DMS153 treated with DMSO at 0.1 percent for 48 hours (cell line): ENCODE measurements around the gene CDK2.

Experiments used
- DNase-seq: peaks from one replicate; lab custom pipeline; 2025; ENCODE audit not compliant: unreplicated experiment; lab: John Stamatoyannopoulos, UW

The CDK2 gene

DNA sequence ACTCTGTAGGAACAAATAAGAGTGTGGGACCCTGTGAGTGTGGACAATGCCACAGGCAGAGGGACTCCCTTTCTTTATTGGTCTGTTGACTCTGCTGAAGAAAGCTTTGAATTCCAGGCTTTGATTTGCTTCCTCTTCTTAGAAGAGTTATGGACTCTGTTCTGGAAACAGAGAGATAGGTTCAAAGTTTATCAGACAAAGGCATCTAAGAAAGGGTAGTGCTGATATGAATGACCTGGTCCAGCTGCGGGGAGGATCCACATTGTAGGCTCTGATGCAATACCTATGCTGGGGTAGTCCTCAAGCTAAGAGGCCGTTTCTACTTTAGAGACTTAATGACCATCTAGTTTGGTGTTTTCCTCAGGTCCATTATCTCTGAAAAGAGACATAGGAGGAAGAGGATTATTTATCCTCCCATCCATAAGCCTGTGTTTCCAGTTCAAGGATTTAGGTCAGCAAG, 43.5 kb downstream of the CDK2 start:
- DNase-seq, result no peak

DNA sequence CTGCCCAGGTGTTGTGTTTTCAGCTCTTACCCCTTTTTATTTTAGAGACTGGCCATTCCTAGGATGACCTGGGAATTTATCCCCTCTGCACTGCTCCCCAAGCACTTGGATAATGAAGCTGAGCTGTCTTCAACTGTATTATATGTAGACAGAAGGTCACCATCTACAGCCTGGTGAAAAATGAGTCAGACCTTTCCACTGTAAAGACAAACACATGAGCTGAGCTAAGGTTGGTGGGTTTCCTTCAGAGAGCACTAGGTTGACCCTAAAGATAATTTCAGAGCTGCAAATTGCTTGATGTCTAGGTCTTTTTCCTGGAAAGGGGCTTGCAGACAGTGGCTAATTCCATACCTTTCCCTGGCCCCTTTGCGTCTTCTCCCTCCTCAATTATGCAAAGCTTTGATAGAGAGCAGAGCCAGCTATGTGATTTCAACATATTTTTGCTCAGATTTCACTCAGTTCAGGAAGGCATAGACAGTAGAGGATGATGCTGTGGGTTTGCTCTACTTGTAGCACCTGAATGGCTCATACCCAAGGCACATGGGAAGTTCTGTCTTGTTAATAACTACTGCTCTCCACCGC, 45.0 kb downstream of the CDK2 start:
- no peak for DNase-seq

DNA sequence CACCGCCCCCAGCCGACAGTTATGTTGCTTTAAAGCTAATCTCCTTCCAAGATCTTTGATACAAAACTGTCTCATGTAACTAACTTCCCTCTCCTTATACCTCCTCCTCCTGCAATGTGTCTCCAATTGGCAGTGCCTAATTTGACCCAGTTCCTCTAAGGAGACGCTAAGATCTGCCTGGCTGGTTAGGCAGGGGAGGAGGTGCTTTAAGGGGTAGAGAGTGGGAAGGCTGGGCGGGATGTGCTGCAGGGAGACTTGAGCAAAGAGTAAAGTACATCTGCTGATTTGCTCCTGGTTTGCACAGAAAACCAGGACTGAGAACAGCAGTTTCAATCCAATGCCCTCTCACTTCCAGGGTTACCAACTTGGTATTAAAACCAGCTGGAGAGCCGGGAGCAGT, 46.9 kb downstream of the CDK2 start:
- DNase-seq, result no peak

DNA sequence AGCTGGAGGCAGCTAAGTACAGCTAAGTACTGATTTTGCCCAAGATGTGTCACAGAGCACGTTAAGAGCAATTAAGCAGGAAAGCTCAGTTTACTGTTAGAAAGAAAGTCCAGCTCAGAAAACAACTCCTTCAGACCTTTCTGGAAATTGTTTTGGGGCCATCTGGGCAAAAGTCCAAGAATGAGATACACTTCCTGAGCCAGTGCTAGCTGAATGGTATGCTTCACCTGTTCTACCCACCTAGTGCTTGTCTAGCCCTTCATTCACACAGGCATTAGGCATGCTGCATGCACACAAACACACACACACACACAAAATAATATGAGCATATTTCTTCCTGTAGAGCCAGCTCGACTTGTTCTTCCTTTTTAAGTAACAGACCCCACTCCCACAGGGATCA, 47.6 kb downstream of the CDK2 start:
- DNase-seq, result no peak

DNA sequence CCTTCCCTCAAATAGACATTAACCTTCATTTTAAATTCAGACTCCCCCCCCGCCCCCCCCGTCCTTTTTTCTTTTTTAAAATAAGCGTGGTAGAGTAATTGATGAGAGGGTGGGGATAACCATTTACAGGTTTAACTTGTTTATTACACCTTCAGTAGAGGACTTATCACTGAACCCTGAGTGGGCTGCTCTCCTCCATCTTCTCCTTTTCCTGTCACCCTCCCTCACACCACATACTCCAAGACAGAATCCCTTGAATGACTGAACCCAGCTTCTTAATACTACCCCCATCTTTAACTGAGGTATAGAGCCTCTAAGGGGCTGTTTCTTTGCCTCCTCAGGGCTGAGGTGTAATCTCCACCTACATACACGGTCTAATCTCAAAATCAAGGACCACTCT, 50.6 kb downstream of the CDK2 start:
- no peak for DNase-seq

DNA sequence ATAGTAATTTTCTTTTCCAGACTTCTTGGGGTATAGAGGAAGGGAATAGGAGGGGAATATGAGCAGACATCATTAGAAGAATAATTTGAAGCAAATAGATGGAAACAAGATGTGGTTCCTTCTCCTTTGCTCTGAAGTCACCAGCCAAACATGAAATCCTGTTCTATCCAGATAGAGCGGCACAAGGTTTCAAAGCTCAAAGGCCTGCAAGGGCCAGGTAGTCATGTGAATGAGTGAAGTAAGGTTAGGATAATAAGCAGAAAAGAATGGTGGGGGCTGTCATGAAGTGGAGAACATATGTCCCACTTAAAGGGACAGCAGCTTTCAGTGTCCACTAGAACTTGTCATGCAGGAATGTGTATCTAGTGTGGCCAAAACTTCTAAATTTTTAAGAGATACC, 51.7 kb downstream of the CDK2 start:
- no peak for DNase-seq

DNA sequence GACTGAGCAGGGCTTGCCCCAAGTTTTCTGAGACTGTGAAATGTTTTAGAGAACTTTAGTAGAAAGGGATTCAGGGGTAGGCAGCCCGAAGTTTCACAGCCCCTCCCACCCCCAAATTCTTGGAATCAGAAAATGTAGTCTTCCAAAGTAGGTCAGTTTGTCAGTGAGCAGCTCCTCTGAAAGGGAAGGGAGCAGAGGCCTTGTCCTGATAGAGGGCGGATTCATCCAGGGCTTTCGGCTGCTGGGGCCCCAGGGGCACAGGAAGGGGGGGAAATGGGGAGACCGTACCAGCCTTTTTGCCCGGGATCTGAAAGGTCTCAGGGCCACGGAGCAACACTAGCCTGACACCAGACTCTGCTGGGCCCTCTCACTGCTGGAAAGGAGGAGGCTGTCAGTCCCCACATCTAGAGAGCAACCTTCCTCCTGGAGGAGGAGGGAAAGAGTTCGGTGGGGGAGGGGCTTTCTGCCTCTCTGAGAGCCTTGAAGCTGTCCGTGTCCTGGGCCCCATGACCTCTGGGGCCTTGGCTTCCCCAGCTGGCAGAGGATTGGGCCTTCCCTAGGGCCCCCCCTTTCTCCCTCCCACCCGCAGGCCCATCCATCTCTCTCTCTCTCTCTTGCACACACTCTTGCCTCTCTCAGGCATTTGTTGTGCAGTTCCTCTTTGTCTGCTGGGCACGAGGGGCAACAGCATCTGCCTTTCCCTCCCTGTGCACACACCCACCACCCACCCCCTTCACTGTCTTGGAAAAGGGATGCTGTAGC, 54.0 kb downstream of the CDK2 start, which contains the start of gene IKZF4:
IKZF4 (plus strand) TSS at position 621 of the 762 bp plus-strand sequence. CDS start 451 bp downstream, outside the sequence.
- no peak for DNase-seq

DNA sequence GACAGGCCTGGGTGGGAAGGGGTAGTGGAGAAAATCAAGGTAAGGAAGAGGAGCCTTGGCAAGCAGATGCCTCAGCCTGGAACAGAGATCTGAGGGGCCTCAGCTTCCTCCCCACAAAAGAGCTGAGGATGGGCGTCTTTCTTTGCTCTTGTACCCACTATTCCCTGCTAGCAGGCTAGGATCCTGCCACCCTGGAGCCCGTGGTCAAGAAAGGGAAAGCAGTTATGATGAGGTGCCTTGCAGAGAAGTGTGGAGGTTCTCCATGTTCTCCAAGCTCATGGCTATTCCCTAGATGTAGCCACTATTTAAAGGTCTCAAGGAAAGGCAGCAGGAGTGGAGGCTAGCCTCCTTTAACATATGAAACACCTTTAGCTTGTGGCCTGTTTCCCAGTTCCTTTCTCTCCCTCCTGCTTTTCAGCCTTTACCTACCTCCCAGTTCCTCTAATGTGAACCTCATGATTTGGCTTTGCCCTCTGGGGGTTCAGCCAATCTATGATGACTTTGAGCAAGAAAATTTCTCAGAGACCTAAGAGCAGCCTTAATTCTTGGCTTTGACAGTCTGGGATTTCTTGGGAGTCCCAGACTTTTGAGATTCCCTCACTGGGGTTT, 55.4 kb downstream of the CDK2 start:
- no peak for DNase-seq
